Neural crest cell (in vitro differentiated cells): Measurements from ENCODE around the gene GALK1. TPM values are rescaled to one million over a fixed set of nuclear protein-coding genes. Genes with fewer than 3 reads are reported as not detected.

Source experiments
- DNase-seq: peaks from one replicate; pipeline ENCODE4 v3.0.0; 2021; ENCODE audit warnings: low read depth, mixed read lengths, low spot score
- H3K27ac Mint-ChIP-seq: one replicate; pipeline ENCODE4 v1.8.0; 2021; ENCODE audit warnings: mild to moderate bottlenecking, mixed read lengths; ENCODE audit not compliant: unreplicated experiment
- H3K27me3 Mint-ChIP-seq: 2 replicates; pipeline ENCODE4 v1.8.0; 2021; ENCODE audit warnings: low read depth, mild to moderate bottlenecking, mixed read lengths
- H3K36me3 Mint-ChIP-seq: 2 replicates; pipeline ENCODE4 v1.8.0; 2021; ENCODE audit warnings: low read depth, mild to moderate bottlenecking, mixed read lengths
- H3K4me1 Mint-ChIP-seq: 2 replicates; pipeline ENCODE4 v1.8.0; 2021; ENCODE audit warnings: mixed read lengths
- H3K4me3 Mint-ChIP-seq: one replicate; pipeline ENCODE4 v1.8.0; 2021; ENCODE audit warnings: mild to moderate bottlenecking, mixed read lengths
- H3K9me3 Mint-ChIP-seq: 2 replicates; pipeline ENCODE4 v1.8.0; 2021; ENCODE audit warnings: mixed read lengths
- total RNA-seq: library from RNA; stranded (reverse); gene quantifications from 2 replicates; pipeline ENCODE4 v1.2.1, GENCODE V29; 2021
- TF ChIP-seq, protein P1 (sequence below): fragments of 200-600 bp; sonication (generic); conservative IDR thresholded peaks from 2 replicates; pipeline ENCODE4 v1.5.0; 2021; ENCODE audit warnings: antibody characterized with exemption, mild to moderate bottlenecking

The GALK1 gene
- total RNA-seq, 1 donor from 2014 or later, result 13.1 TPM

- TF ChIP-seq, protein P1, sequence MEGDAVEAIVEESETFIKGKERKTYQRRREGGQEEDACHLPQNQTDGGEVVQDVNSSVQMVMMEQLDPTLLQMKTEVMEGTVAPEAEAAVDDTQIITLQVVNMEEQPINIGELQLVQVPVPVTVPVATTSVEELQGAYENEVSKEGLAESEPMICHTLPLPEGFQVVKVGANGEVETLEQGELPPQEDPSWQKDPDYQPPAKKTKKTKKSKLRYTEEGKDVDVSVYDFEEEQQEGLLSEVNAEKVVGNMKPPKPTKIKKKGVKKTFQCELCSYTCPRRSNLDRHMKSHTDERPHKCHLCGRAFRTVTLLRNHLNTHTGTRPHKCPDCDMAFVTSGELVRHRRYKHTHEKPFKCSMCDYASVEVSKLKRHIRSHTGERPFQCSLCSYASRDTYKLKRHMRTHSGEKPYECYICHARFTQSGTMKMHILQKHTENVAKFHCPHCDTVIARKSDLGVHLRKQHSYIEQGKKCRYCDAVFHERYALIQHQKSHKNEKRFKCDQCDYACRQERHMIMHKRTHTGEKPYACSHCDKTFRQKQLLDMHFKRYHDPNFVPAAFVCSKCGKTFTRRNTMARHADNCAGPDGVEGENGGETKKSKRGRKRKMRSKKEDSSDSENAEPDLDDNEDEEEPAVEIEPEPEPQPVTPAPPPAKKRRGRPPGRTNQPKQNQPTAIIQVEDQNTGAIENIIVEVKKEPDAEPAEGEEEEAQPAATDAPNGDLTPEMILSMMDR, result no peak
- Mint-ChIP-seq H3K27ac (no peak overlapping the region), H3K9me3 (no peaks in the 10 kb centered on the region), H3K36me3 (no peaks in the 10 kb centered on the region), H3K4me3 (no peak overlapping the region), H3K27me3 (no peaks in the 10 kb centered on the region), H3K4me1 (no peaks in the 10 kb centered on the region)
- DNase-seq, result no peak
Observed at GRCh38 chr17:75806822-75807500, 42.0 kb upstream of the GALK1 start.

DNA sequence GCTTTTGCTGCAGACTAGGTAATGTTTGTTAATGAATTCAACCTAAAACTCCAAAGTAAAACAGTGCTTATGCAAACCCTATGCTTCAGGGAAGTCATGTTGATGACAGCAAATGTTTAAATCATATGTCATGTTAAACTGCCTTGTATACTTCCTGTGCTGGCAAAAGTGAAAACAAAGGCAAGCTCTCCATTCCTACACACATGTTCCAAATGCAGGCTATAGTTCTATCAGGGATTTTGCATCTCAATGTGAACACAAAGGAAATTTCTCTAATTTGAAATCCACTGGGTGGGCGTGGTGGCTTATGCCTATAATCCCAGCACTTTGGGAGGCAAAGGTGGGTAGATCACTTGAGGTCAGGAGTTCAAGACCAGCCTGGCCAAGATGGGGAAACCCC, 38.9 kb upstream of the GALK1 start:
- H3K4me1 Mint-ChIP-seq, result no peaks in the 10 kb centered on the region
- H3K4me3 Mint-ChIP-seq, result no peak overlapping the region
- DNase-seq, result no peak
- H3K9me3 Mint-ChIP-seq, result no peaks in the 10 kb centered on the region
- no peak overlapping the region for H3K27ac Mint-ChIP-seq
- no peaks in the 10 kb centered on the region for H3K27me3 Mint-ChIP-seq
- TF ChIP-seq, protein P1, result no peak
- peaks cover 2% of the 10 kb centered on the region for H3K36me3 Mint-ChIP-seq

DNA sequence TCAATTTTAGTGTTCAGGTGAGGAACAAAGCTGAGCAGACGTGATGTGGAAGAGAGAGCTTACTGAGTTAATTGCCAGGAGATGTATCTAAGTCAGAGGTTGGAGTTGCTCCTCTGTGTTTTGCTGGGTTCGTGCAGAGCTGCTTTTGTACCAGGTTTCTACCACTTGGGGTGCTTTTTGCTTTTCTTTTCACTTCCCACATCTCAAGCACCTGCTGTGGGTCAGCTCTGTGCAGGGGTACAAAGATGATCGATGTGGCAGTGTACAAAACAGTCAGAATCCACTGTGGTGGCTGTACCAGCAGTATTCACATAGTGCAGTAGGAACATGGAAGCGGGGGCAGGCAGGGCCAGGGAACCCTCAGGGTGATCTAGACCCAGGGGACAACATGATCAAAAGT, 34.4 kb upstream of the GALK1 start:
- Mint-ChIP-seq H3K4me3 (no peak overlapping the region), H3K4me1 (no peaks in the 10 kb centered on the region), H3K27ac (no peak overlapping the region), H3K27me3 (no peaks in the 10 kb centered on the region), H3K9me3 (no peaks in the 10 kb centered on the region), H3K36me3 (peaks cover 7% of the 10 kb centered on the region)
- DNase-seq, result no peak
- TF ChIP-seq, protein P1, result no peak

- DNase-seq, result no peak
- Mint-ChIP-seq H3K36me3 (peaks cover 7% of the 10 kb centered on the region), H3K4me3 (no peak overlapping the region), H3K27ac (no peak overlapping the region), H3K4me1 (peaks cover 2% of the 10 kb centered on the region), H3K27me3 (no peaks in the 10 kb centered on the region), H3K9me3 (no peaks in the 10 kb centered on the region)
- TF ChIP-seq, protein P1, result no peak
Observed at GRCh38 chr17:75795820-75796607, 31.0 kb upstream of the GALK1 start.

DNA sequence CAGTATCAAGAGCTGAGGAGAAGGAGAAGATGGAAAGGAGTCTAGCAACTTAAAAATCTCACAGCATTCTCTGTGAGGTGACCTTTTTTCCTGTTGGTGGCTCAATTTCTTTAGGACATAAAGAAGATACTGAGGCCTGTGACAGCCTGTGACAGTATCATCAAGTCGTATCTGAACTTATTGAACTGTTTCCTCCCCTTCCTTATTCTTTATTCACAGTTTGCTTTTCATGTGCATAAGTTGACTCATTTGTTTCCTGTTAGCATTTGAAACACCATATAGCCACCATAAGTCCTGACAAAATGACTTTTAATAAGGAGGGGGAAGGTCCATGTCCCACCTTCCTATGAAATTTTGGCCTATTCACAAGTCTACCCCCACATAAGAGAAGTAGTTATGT, 28.5 kb upstream of the GALK1 start:
- no peak for DNase-seq
- Mint-ChIP-seq H3K4me3 (no peak overlapping the region), H3K27me3 (no peaks in the 10 kb centered on the region), H3K27ac (no peak overlapping the region), H3K4me1 (peaks cover 9% of the 10 kb centered on the region), H3K9me3 (no peaks in the 10 kb centered on the region), H3K36me3 (peaks cover 6% of the 10 kb centered on the region)
- TF ChIP-seq, protein P1, result no peak
